HG03139 (cell line): ENCODE results near the gene ARPP21.
"Not testable (repeated sequence)": the region's sequence is repeated elsewhere in the genome, so short reads cannot be mapped to it uniquely, and the experiment has no call there.

ENCODE experiments used
- ATAC-seq: cut with Tn5 transposase; IDR thresholded peaks from one replicate; pipeline ENCODE4 v1.9.1; 2021; ENCODE audit not compliant: unreplicated experiment

The ARPP21 gene

GRCh38 chr3:35639254-35640186 is at the start of gene ARPP21:
ARPP21 (plus strand) TSS chr3:35639525; CDS start chr3:35681752, 42,227 bp downstream.
- no peak for ATAC-seq

DNA sequence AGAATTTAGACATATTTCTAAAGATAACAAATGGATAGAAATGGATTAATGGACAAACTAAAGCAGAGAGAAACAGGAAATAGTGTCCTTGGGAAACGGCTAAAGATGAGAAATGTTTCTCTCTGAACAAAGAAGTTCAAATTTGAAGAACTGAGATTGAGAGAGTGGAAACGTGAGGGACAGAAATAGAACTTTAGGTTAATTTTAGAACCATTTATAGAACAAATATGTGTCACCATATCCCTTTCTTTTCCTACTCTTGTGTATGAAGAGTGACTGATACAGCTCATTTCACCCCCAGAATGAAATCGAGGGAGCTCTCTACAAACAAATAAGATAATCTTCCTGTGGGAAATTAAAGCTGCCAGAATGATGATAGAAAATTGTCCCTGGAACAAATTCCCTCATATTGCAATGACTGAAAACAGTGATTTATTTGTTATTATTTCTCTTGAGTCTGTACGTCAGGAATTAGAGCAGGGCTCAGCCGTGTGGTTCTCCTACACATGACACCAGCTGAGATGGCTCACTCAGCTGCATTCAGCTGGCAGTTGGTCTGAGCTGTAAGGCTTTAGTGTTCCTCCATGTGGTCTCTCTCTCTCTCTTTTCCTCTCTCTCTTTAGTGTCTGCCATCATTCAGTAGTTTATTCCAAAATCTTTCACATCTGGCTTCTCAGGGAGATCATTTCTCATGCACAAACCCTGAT is 46.6 kb upstream of the ARPP21 start:
- no peak for ATAC-seq

GRCh38 chr3:35594739-35595138 is 44.6 kb upstream of the ARPP21 start:
- no peak for ATAC-seq

- ATAC-seq = no peak
Measured at GRCh38 chr3:35596335-35596995, 42.9 kb upstream of the ARPP21 start.

- ATAC-seq = no peak
Measured at GRCh38 chr3:35597490-35597889, 41.8 kb upstream of the ARPP21 start.

GRCh38 chr3:35598804-35599203 is 40.5 kb upstream of the ARPP21 start:
- no peak for ATAC-seq

- ATAC-seq = no peak
Measured at GRCh38 chr3:35601959-35602358, 37.4 kb upstream of the ARPP21 start.

DNA sequence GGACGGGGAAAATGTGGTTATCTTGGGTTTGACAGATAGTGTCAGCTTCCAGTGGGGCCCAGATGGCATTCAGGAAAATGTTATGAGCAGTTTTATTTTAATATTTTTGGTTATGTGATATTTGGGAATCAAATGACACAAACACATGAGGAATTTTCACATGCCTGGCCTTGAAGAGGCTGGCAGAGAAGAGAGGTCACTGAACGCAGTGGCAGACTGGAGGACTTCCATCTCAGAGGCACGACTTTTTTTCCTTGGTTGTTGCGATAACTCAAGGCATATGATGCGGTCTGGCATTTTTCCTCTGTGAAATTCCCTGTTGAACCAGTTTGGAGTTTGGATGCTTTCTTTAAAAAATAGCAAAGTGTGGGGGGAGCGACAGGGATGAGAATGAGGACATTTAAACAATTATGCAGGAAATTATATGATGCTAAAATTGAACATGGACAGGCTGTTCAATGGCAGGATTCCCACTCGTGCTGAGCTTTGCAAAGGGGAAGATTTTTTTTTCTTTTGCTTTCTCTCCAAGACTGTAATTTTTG is 36.9 kb upstream of the ARPP21 start:
- no peak for ATAC-seq

DNA sequence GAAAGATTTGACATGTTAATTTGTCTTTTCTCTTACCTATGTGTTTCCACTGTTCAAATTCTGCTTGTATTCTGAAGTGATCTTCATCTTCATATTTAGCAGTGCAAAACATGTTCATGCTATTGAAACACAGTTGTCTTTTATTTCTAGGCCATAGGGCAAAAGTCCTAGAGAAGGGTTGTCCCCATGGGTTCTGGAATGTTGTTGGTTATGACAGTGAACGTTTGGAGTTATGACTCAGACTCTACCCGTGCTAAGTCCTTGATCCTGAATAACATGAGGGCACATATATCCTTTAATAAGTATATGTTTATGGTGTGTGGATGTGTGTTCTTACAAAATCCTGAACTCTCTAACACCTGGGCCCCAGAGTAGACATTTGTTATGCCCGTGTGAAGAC is 23.0 kb upstream of the ARPP21 start:
- no peak for ATAC-seq

DNA sequence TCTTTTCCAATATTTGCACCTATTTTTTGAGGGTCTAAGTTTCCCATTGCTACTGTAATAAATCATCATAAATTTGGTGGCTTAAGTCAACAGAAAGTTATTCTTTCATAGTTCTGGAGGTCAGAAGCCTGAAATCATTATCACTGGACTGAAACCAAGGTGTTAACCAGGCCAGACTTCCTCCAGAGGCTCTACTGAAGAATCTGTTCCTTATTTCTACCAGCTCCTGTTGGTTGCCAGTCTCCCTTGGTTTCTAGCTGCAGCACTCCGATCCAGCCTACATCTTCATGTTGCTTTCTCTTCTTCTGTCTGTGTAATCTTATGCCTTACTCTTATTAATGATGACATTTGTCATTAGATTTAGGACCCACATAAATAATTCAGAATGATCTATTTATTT is 22.0 kb upstream of the ARPP21 start:
- ATAC-seq = no peak

- ATAC-seq = not testable (repeated sequence)
Measured at GRCh38 chr3:35620238-35620637, 19.1 kb upstream of the ARPP21 start.

DNA sequence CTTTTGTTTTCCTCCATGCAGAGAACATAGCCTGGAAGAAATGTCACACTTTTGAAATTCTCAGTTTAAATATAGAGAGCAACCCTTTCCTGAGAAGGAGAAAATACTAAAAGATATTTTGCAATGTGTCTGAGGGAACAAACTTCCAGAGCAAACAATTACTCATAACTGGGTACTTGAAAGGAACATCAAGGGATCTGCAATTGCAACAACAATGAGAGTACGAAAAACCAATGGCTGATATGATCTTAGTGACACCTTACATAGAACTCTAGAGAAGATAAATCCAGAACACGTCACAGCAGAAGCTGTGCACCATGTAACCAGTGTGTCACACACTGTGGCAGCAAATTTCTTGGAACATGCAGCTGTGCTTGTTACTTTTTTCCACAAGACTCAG is 14.6 kb upstream of the ARPP21 start:
- no peak for ATAC-seq

- ATAC-seq = no peak
Measured at GRCh38 chr3:35633332-35634124, 5.8 kb upstream of the ARPP21 start.

DNA sequence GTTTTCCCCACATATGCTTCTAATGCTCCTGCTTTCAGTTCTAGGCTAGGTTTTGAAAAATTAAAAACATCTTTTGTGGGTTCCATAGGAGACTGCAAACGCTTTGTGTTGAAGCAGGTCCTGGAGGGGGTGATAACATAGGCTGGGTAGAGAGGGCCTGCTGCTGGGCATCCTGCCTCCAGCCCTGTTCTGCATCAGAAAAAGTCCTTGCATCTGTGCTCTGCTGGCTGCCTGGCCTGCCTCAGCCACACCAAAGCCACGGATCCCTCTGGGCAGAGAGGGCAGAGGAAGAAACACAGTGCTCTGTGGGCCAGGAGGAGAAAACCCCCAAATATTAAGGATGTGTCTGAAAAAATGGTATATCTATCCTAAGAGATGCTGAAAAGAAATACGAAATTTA is 3.9 kb upstream of the ARPP21 start:
- ATAC-seq = no peak

GRCh38 chr3:35635926-35636683 is 3.2 kb upstream of the ARPP21 start:
- ATAC-seq = no peak

DNA sequence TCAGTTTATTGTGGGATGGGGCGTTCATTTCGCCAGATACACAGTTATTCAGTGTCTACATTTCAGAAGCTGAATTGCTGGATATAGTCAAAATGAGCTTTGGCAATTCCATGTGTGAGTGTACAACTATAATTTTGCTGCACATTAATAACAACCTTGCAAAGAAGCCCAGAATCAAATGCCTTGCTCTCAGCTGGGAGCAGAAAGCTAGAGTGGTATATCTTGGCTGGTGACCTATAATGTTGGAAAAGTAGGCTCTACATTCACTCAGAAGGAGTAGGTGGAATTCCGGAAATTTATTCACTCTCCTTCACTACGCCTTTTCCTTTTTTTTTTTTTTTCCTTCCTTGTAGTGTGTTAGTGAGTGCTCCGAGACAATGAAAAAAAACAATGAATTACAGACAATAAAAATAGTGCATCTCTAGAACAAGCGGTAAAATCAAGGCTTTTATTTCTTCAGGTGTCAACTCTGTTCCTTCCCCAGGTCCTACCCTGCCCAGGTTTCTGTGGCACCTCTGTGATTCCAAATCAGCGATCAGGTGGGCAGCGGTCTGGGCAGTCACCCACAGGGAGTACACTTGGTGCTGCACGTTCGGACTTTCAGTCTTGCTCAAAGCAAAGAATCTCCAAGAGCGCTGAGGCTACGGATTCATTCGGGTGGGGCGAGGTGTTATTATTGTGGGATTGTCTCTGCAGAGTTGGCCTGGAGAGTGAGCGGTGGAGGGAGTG is 910 bp upstream of the ARPP21 start:
- ATAC-seq = no peak

DNA sequence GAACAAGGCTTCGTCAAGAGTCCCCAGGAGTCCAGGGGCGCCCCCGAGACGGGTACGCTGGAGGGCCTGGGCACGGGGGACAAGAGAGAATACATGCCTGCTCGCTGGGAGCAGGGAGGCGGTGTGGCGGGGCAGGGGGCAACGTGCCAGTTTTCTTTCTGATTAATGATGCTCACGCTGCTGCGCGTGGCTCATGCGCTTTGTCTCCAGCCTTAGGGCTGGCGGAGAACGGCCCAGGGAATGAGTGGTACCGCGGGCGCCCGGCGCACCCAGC is 408 bp upstream of the ARPP21 start:
- no peak for ATAC-seq

GRCh38 chr3:35640190-35641165 is 1.2 kb downstream of the ARPP21 start:
- ATAC-seq = no peak
